T follicular helper cell (primary cell): ENCODE results near the gene GRSF1.
"Not testable (repeated sequence)": the region's sequence is repeated elsewhere in the genome, so short reads cannot be mapped to it uniquely, and the experiment has no call there.

Experiments used
- DNase-seq: peaks from one replicate; pipeline ENCODE4 v3.0.0-alpha.2; 2020; ENCODE audit warnings: low read depth

GRSF1 gene

GRCh38 chr4:70833675-70834074 lies 6.0 kb downstream of the GRSF1 start:
- no peak for DNase-seq

GRCh38 chr4:70831293-70831692 lies 8.4 kb downstream of the GRSF1 start:
- no peak for DNase-seq

GRCh38 chr4:70830054-70830453 lies 9.6 kb downstream of the GRSF1 start:
- DNase-seq, result no peak

GRCh38 chr4:70829492-70829891 lies 10.2 kb downstream of the GRSF1 start:
- DNase-seq, result no peak

- DNase-seq, result no peak
These were observed 10.7 kb downstream of the GRSF1 start for GRCh38 chr4:70829015-70829414.

- DNase-seq, result no peak
These were observed 20.8 kb downstream of the GRSF1 start for GRCh38 chr4:70818921-70819320.

GRCh38 chr4:70818173-70818855 lies 21.4 kb downstream of the GRSF1 start:
- no peak for DNase-seq

- DNase-seq, result no peak
These were observed 22.8 kb downstream of the GRSF1 start for GRCh38 chr4:70816894-70817293.

- DNase-seq, result no peak
These were observed 24.3 kb downstream of the GRSF1 start for GRCh38 chr4:70815370-70815769.

- no peak for DNase-seq
These were observed 31.5 kb downstream of the GRSF1 start for GRCh38 chr4:70808151-70808550.

- no peak for DNase-seq
These were observed 36.6 kb downstream of the GRSF1 start for GRCh38 chr4:70802928-70803580.

GRCh38 chr4:70801265-70801809 lies 38.4 kb downstream of the GRSF1 start:
- no peak for DNase-seq

GRCh38 chr4:70793626-70794025 lies 46.1 kb downstream of the GRSF1 start:
- no peak for DNase-seq

GRCh38 chr4:70788733-70789132 lies 51.0 kb downstream of the GRSF1 start:
- DNase-seq, result no peak

- DNase-seq, result no peak
These were observed 52.2 kb downstream of the GRSF1 start for GRCh38 chr4:70787496-70787895.

- no peak for DNase-seq
These were observed 56.6 kb downstream of the GRSF1 start for GRCh38 chr4:70783096-70783495.

GRCh38 chr4:70778888-70779422 lies 60.7 kb downstream of the GRSF1 start:
- no peak for DNase-seq

GRCh38 chr4:70772929-70773555 lies 66.6 kb downstream of the GRSF1 start:
- no peak for DNase-seq

GRCh38 chr4:70769396-70769795 lies 70.3 kb downstream of the GRSF1 start:
- DNase-seq, result not testable (repeated sequence)

- DNase-seq, result no peak
These were observed 71.3 kb downstream of the GRSF1 start for GRCh38 chr4:70768301-70768948.
